B cell (primary cell): ENCODE results near the gene RILPL2. TPM values are rescaled to one million over a fixed set of nuclear protein-coding genes. Genes with fewer than 3 reads are reported as not detected.

Source experiments
- ATAC-seq: fragments of 200-7000 bp; cut with Tn5 transposase; one replicate; pipeline ENCODE4 v1.10.0; 2021; ENCODE audit warnings: low read depth, mild to moderate bottlenecking, moderate number of reproducible peaks, moderate library complexity
- CTCF ChIA-PET: fragments of 350-600 bp; sonication (Branson Sonifier 250); formaldehyde crosslinking; loops from one replicate; lab custom pipeline; 2021; ENCODE audit warnings: antibody characterized with exemption, inconsistent platforms; lab: Charles Lee
- POLR2A ChIA-PET: fragments of 350-600 bp; sonication (Branson Sonifier 250); formaldehyde crosslinking; loops from one replicate; lab custom pipeline; 2021; ENCODE audit warnings: antibody characterized with exemption; lab: Charles Lee
- DNase-seq: peaks from one replicate; pipeline ENCODE4 v3.0.0; 2013
- H2AFZ ChIP-seq: 2 replicates; pipeline ENCODE4 v1.6.1; 2012; ENCODE audit warnings: mild to moderate bottlenecking, low read depth, low read length; ENCODE audit not compliant: insufficient read depth, poor library complexity, severe bottlenecking
- H3K27ac ChIP-seq, 2 donors: 1 replicate in 1 of 2; 2 replicates in 1 of 2; pipeline ENCODE4 v1.5.1; 2012 to 2013; ENCODE audit warnings: low read length in 2 of 2, mild to moderate bottlenecking in 2 of 2, moderate library complexity in 1 of 2
- H3K27me3 ChIP-seq, 4 experiments: fragments of 200-600 bp in 1 of 4; sonication (generic) in 1 of 4; replicated peaks in 1 of 4; 1 replicate in 2 of 4; 2 replicates in 2 of 4; pipeline versions ENCODE4 v1.6.1 to v1.7.0; 2013 to 2016; ENCODE audit warnings: low read length in 3 of 4, mild to moderate bottlenecking in 2 of 4, mixed read lengths in 1 of 4, moderate library complexity in 1 of 4; ENCODE audit not compliant: insufficient read depth in 4 of 4, control insufficient read depth in 3 of 4; ENCODE audit errors: control extremely low read depth in 1 of 4
- H3K36me3 ChIP-seq, 2 experiments: replicated peaks in 1 of 2; 1 replicate in 1 of 2; 2 replicates in 1 of 2; pipeline versions ENCODE4 v1.6.1 to v1.7.1; 2013; ENCODE audit warnings: low read length in 1 of 2; ENCODE audit not compliant: insufficient read depth in 2 of 2, control insufficient read depth in 1 of 2; ENCODE audit errors: control extremely low read depth in 1 of 2, extremely low read depth in 1 of 2
- H3K4me1 ChIP-seq, 2 donors: fragments of 200-600 bp in 1 of 2; sonication (generic) in 1 of 2; 1 replicate in 1 of 2; 2 replicates in 1 of 2; pipeline versions ENCODE4 v1.5.1 to v1.6.1; 2013 to 2017; ENCODE audit warnings: low read length in 2 of 2; ENCODE audit not compliant: control insufficient read depth in 2 of 2, insufficient read depth in 2 of 2
- H3K4me2 ChIP-seq: replicated peaks from 2 replicates; pipeline ENCODE3; 2012; ENCODE audit warnings: mild to moderate bottlenecking, low read depth, low read length; ENCODE audit not compliant: poor library complexity, severe bottlenecking
- H3K4me3 ChIP-seq, 5 experiments: fragments of 200-600 bp in 1 of 5; sonication (generic) in 1 of 5; 1 replicate in 3 of 5; 2 replicates in 2 of 5; pipeline versions ENCODE4 v1.5.1 to v1.7.0; 2011 to 2016; ENCODE audit warnings: low read length in 4 of 5, mild to moderate bottlenecking in 4 of 5, low read depth in 2 of 5, control low read depth in 1 of 5, moderate library complexity in 1 of 5; ENCODE audit not compliant: insufficient read depth in 1 of 5; ENCODE audit errors: control extremely low read depth in 1 of 5, extremely low read depth in 1 of 5
- H3K79me2 ChIP-seq: fragments of 200-600 bp; sonication (generic); one replicate; pipeline ENCODE4 v1.6.0; 2016; ENCODE audit warnings: low read length; ENCODE audit not compliant: control insufficient read depth, insufficient read depth
- H3K9ac ChIP-seq: fragments of 200-600 bp; sonication (generic); 2 replicates; pipeline ENCODE4 v1.6.1; 2017; ENCODE audit warnings: mild to moderate bottlenecking, low read length, moderate library complexity
- H3K9me3 ChIP-seq, 3 donors: one replicate each; pipeline versions ENCODE4 v1.6.1 to v1.7.1; 2013; ENCODE audit warnings: low read length in 2 of 3; ENCODE audit not compliant: control insufficient read depth in 2 of 3, insufficient read depth in 1 of 3; ENCODE audit errors: control extremely low read depth in 1 of 3
- H4K20me1 ChIP-seq: 2 replicates; pipeline ENCODE4 v1.6.0; 2012; ENCODE audit warnings: mild to moderate bottlenecking, low read length; ENCODE audit not compliant: insufficient read depth, control insufficient read depth, poor library complexity, severe bottlenecking
- H3K27ac Mint-ChIP-seq: one replicate; pipeline ENCODE4 v1.8.0; 2021; ENCODE audit warnings: mixed read lengths
- H3K27me3 Mint-ChIP-seq: one replicate; pipeline ENCODE4 v1.8.0; 2021; ENCODE audit warnings: mixed read lengths
- H3K4me1 Mint-ChIP-seq: one replicate; pipeline ENCODE4 v1.8.0; 2021; ENCODE audit warnings: mixed read lengths
- H3K4me3 Mint-ChIP-seq: one replicate; pipeline ENCODE4 v1.8.0; 2021; ENCODE audit warnings: mixed read lengths
- H3K9me3 Mint-ChIP-seq: one replicate; pipeline ENCODE4 v1.8.0; 2022; ENCODE audit warnings: mixed read lengths; ENCODE audit not compliant: insufficient read depth
- CTCF ChIP-seq: fragments of 200-600 bp; IDR thresholded peaks from one replicate; pipeline ENCODE4 v1.8.0; 2022; ENCODE audit warnings: antibody characterized with exemption, mild to moderate bottlenecking
- EZH2 ChIP-seq: IDR thresholded peaks from 2 replicates; pipeline ENCODE4 v1.6.1; 2012; ENCODE audit warnings: borderline replicate concordance, low read depth, mild to moderate bottlenecking, moderate library complexity, low read length; ENCODE audit not compliant: insufficient read depth, poor library complexity, severe bottlenecking
- WGBS: methylation state at CpG from one replicate; pipeline ENCODE4 v1.1.5; 2013; ENCODE audit warnings: missing lambda C conversion rate; ENCODE audit not compliant: insufficient coverage; 5-methylcytosine and 5-hydroxymethylcytosine counted together
- intact Hi-C: fragments of 100-400 bp; cut with micrococcal nuclease; formaldehyde crosslinking; loops from one replicate; pipeline ENCODE4 v1.10.0; 2022
- polyA plus RNA-seq: library from polyadenylated mRNA; depleted of rRNA; stranded (reverse); fragments of >200 nt; gene quantifications from 2 replicates; pipeline ENCODE4 v1.2.3, GENCODE V29; 2012
- total RNA-seq, 2 donors: library from RNA; stranded (reverse); fragments of 120-200 nt in 1 of 2; gene quantifications; 1 replicate in 1 of 2; 2 replicates in 1 of 2; pipeline versions ENCODE4 v1.2.3 to v1.2.4, GENCODE V29; 2013 to 2022

Gene RILPL2
- total and polyA plus RNA-seq, 2 donors (not counting 1 experiment from before 2014, with no cell fraction given) = 4.0 to 12.6 TPM

- no peaks in the 10 kb centered on the region for H3K4me1 Mint-ChIP-seq
- Histone ChIP-seq H3K4me3 (no peak overlapping the region), H2AFZ (peak overlapping the region; percentile 24), H3K27me3 (no peaks in the 10 kb centered on the region), H3K27ac (peak overlapping the region; percentile 35 to 69), H3K4me2 (peak overlapping the region; percentile 55), H3K9ac (peak overlapping the region; percentile 52), H3K79me2 (peaks cover 27% of the 10 kb centered on the region), H3K9me3 (no peaks in the 10 kb centered on the region), H4K20me1 (peaks cover 13% of the 10 kb centered on the region), H3K4me1 (peaks cover 0 to 12% of the 10 kb centered on the region in 2 donors), H3K36me3 (peaks cover 0 to 3% of the 10 kb centered on the region in 2 experiments)
- H3K4me3 Mint-ChIP-seq = no peak overlapping the region
- WGBS = 58% methylated on average over 4 of the region's 13 CpGs
- ATAC-seq (no peak), DNase-seq (no peak)
- H3K27me3 Mint-ChIP-seq = no peaks in the 10 kb centered on the region
- no peak overlapping the region for H3K27ac Mint-ChIP-seq
- TF ChIP-seq EZH2 (no peak), CTCF (no peak)
- intact Hi-C loops = no loop called here
- ChIA-PET CTCF (no interaction called here), POLR2A (no interaction called here)
- H3K9me3 Mint-ChIP-seq = no peaks in the 10 kb centered on the region
Measured at GRCh38 chr12:123474485-123475245, 38.2 kb upstream of the RILPL2 start.

- ChIA-PET CTCF (no interaction called here), POLR2A (interaction anchor here (0.6 kb wide), 1 partner anchor 75 kb away, joined by 8 read pairs; no protein-coding TSS in a partner anchor)
- TF ChIP-seq EZH2 (no peak), CTCF (no peak)
- H3K4me1 Mint-ChIP-seq = peaks cover 5% of the 10 kb centered on the region
- Histone ChIP-seq H3K4me2 (no peak overlapping the region), H3K4me1 (peaks cover 9 to 16% of the 10 kb centered on the region in 2 donors), H2AFZ (no peak overlapping the region), H3K79me2 (peaks cover 40% of the 10 kb centered on the region), H4K20me1 (peaks cover 13% of the 10 kb centered on the region), H3K9me3 (no peaks in the 10 kb centered on the region), H3K27ac (no peak overlapping the region), H3K9ac (no peak overlapping the region), H3K27me3 (no peaks in the 10 kb centered on the region), H3K4me3 (no peak overlapping the region), H3K36me3 (peaks cover 0 to 3% of the 10 kb centered on the region in 2 experiments)
- intact Hi-C loops = no loop called here
- H3K27ac Mint-ChIP-seq = no peak overlapping the region
- WGBS = 96% methylated on average over 12 of the region's 12 CpGs
- no peak overlapping the region for H3K4me3 Mint-ChIP-seq
- no peaks in the 10 kb centered on the region for H3K9me3 Mint-ChIP-seq
- no peak for DNase-seq
- ATAC-seq = no peak
- H3K27me3 Mint-ChIP-seq = no peaks in the 10 kb centered on the region
Measured at GRCh38 chr12:123472438-123472849, 36.0 kb upstream of the RILPL2 start.
